ENCODE measurements around the gene TRIM43B.
"Not testable (repeated sequence)": the region's sequence is repeated elsewhere in the genome, so short reads cannot be mapped to it uniquely, and the experiment has no call there.

TRIM43B gene

DNA sequence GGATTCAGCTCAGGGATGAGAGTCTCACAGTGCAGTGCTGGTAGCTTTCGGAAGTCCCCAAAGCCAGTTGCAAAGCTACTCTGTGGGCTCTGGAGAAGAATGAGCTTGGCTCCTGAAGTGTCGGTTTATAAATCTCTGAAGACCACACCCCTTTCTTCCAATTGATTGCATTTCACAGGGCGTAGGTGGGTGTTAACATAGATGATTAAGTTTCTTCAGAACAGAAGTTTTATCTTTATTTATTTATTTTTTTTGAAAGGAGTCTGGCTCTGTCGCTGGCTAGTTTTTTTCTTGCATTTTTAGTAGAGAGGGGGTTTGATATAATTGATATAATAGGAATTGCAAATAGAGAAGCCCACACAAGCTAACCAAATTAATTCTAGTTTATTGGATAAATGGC is at the start of gene TRIM43B:
TRIM43B (minus strand) TSS at position 101 of the 400 bp plus-strand sequence. CDS start 2,040 bp downstream, outside the sequence.
- in situ Hi-C loops (cut with MboI; ENCODE audit: low pct_unique_long_range_greater_than_20kb, low sequenced_read_pairs, unreplicated experiment); DNase-seq (ENCODE audit: low spot score): not testable (repeated sequence)

DNA sequence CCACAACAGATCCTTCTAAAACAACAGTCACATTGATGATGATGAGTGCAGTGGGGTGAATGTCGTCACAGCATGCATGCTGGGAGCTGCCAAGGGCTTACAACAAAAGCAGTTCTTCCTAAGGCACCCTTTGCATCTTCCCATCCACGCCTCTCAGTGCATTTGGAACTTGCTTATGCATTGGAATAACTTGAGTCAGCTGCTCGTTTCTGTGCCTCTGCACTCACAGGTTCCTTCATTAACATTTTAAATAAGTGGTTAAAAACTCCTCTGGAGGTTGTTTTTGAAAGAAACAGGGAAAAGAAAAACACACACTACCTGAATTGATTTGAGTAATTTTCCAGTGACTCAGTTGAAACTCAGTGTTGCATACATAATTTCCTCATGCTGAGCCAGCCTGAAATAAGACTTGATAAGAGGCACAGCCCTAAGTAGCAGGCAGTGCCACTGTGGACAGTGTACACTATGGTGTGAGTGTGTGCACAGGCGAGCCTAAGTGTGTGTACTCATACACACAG is 46.8 kb upstream of the TRIM43B start:
- TF ChIP-seq, protein P1, sequence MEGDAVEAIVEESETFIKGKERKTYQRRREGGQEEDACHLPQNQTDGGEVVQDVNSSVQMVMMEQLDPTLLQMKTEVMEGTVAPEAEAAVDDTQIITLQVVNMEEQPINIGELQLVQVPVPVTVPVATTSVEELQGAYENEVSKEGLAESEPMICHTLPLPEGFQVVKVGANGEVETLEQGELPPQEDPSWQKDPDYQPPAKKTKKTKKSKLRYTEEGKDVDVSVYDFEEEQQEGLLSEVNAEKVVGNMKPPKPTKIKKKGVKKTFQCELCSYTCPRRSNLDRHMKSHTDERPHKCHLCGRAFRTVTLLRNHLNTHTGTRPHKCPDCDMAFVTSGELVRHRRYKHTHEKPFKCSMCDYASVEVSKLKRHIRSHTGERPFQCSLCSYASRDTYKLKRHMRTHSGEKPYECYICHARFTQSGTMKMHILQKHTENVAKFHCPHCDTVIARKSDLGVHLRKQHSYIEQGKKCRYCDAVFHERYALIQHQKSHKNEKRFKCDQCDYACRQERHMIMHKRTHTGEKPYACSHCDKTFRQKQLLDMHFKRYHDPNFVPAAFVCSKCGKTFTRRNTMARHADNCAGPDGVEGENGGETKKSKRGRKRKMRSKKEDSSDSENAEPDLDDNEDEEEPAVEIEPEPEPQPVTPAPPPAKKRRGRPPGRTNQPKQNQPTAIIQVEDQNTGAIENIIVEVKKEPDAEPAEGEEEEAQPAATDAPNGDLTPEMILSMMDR (IDR thresholded peaks at IDR 0.05; ENCODE audit: extremely low read depth, insufficient read depth, missing control alignments): no peak
- in situ Hi-C loops (cut with MboI; ENCODE audit: low pct_unique_long_range_greater_than_20kb, low sequenced_read_pairs, unreplicated experiment): no loop called here
- DNase-seq (ENCODE audit: low spot score): no peak

DNA sequence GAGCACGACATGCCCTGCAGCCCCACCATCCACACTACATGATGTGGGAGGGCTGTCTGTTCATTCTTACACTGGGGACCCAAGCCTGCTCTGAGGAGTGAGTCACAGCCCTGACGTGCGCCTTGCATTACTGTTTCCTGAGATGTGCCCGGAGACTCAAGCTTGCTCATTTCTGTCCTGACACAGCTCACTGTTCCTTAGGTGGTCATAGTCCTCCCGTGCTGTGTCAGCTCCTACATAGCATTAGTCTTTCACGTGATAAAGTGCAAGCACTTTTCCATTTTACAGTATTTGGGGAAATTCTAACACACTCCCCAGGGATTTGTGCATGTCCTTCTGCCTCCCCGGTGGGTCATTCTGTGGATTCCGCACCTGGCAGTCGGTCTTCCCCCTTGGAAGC is 46.2 kb upstream of the TRIM43B start:
- peak; percentile 65 for DNase-seq (ENCODE audit: low spot score)
- TF ChIP-seq, protein P1 (IDR thresholded peaks at IDR 0.05; ENCODE audit: extremely low read depth, insufficient read depth, missing control alignments): no peak
- in situ Hi-C loops (cut with MboI; ENCODE audit: low pct_unique_long_range_greater_than_20kb, low sequenced_read_pairs, unreplicated experiment): no loop called here

DNA sequence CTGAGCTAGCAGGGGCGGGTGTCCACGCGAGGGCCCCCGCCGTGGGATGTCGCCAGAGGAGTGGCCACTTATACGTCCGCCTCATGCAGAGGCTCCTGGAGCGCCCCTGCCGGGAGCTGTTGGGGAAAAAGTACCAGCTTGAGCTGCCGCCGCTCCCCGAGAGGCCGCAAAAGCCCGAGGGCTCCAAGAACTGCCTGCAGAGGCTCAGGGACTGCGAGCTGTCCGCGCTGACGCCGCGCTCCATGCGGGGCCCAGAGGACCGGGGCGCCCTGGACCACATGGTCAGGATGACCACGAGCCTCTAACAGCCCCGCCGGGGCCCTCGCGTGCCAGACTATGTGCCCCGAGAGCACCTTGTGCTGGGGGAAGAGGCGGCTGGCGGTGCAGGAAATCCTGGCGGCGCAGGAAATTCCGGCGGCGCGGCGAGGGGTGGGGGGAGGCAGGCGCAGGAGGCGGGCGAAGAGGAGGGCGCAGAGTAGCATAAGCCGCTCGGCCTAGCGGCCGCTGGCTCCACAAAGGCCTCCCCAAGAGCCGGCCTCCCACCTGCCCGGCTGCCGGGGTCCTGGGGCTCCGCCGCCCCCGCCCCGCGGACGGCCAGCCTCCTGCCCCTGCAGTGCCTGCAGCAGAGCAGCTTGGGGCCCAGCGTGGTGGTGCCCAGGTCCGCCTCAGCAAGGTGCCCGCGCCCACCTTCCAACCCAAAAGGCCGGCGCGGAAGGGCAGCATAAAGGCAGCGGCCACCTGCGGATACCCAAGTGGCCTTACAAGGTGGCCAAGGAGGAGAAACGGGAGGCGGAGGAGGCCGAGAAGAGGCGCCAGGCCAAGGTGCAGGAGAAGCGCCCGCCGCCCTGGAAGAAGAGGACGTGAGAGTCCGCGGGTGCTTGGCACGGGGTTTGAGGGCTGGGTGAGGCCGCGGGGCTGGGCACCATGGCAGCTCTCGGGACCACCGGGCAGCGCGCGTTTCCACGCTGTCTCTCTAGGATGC is 42.1 kb upstream of the TRIM43B start:
- in situ Hi-C loops (cut with MboI; ENCODE audit: low pct_unique_long_range_greater_than_20kb, low sequenced_read_pairs, unreplicated experiment): no loop called here
- DNase-seq (ENCODE audit: low spot score): peak; percentile 75

DNA sequence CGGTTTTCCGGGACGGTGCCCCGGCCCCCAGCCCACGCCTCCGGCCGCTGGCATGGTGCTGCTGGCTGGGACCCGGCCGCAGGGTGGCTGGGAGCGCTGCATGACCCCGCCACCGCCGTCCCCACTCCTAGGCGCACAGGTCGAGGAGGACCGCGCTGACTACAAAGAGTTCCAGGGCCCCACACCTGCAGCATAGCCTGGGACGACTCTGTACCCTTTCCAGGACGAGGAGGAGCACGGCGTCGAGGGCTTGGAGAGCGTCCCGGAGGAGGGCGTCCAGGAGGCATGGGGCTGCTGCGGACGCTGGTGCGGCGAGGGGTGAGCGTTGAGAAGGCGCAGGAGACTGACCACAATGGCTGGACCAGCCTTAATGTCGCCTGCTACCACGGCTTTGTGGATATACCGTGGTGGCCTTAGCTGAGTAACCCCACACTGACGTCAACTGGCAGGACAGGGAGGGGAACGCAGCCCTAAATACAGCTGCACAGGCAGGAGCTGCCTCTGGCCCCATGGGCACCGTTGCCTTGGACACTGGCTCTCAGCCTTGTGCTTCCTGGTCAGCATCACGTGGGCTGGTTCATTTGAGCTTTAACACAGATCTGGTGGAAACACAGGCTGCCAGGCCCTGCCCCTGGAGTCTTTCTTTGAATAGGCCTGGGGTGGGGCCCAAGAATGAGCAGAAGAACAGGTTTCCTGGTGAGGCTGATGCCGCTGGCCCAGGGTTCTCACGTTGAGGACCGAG is 40.9 kb upstream of the TRIM43B start:
- in situ Hi-C loops (cut with MboI; ENCODE audit: low pct_unique_long_range_greater_than_20kb, low sequenced_read_pairs, unreplicated experiment): no loop called here
- TF ChIP-seq, protein P1 (IDR thresholded peaks at IDR 0.05; ENCODE audit: extremely low read depth, insufficient read depth, missing control alignments): no peak
- DNase-seq (ENCODE audit: low spot score): peak; percentile 15

More for the DNA sequence above, 42.1 kb upstream of the TRIM43B start:
- TF ChIP-seq, protein P1 (IDR thresholded peaks at IDR 0.05; ENCODE audit: extremely low read depth, insufficient read depth, missing control alignments): peak; percentile 24

DNA sequence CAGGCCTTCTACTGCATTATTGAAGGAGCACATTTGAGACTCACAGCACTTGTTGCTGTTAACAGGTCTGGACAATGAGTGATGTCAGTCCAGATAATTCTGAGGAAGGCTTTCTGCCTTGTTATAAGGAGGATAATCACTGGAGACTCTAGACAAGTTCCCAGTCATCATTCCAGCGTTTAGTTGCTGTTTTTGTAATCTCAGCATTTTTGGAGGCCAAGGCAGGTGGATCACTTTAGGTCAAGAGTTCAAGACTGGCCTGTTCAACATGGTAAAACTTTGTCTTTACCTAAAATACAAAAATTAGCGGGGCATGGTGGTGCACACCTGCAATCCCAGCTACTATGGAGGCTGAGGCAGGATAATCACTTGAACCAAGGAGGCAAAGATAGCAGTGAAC is 39.6 kb upstream of the TRIM43B start:
- in situ Hi-C loops (cut with MboI; ENCODE audit: low pct_unique_long_range_greater_than_20kb, low sequenced_read_pairs, unreplicated experiment): no loop called here
- no peak for DNase-seq (ENCODE audit: low spot score)
- TF ChIP-seq, protein P1 (IDR thresholded peaks at IDR 0.05; ENCODE audit: extremely low read depth, insufficient read depth, missing control alignments): no peak
